HL-60 (cell line): ENCODE measurements around the gene WDR27.

Experiments
- CTCF ChIP-seq: IDR thresholded peaks from one replicate; pipeline ENCODE4 v1.5.1; 2011; ENCODE audit warnings: low read length, control low read depth, inconsistent platforms; ENCODE audit not compliant: insufficient read depth
- GABPA ChIP-seq: IDR thresholded peaks from 2 replicates; pipeline ENCODE4 v1.6.1; 2012; ENCODE audit warnings: low read depth
- POLR2AphosphoS5 ChIP-seq: IDR thresholded peaks from 2 replicates; pipeline ENCODE4 v1.6.1; 2012; ENCODE audit warnings: low read depth
- REST ChIP-seq: IDR thresholded peaks from 2 replicates; pipeline ENCODE4 v1.6.1; 2012; ENCODE audit warnings: low read depth; ENCODE audit not compliant: insufficient replicate concordance
- SPI1 ChIP-seq: IDR thresholded peaks from 2 replicates; pipeline ENCODE4 v1.6.1; 2012; ENCODE audit warnings: low read depth, mild to moderate bottlenecking, borderline replicate concordance

- TF ChIP-seq POLR2AphosphoS5 (no peak), CTCF (no peak), GABPA (no peak), REST (no peak), SPI1 (no peak)
These were observed 61.4 kb downstream of the WDR27 start for GRCh38 chr6:169640351-169640852.
